ENCODE data around the gene TNF. TPM values are rescaled to one million over a fixed set of nuclear protein-coding genes. Genes with fewer than 3 reads are reported as not detected.

TNF gene
- polyA plus RNA-seq, 1 donor (not counting 4 experiments of a cell fraction or from before 2014, with no cell fraction given): 2.3 TPM

- Histone ChIP-seq H3K9ac (ENCODE audit: control insufficient read depth, extremely low read depth, insufficient read depth, low read length) (no peak overlapping the region), H3K36me3 (ENCODE audit: control insufficient read depth in 2 of 2, extremely low read depth in 1 of 2, insufficient read depth in 2 of 2, low read length in 2 of 2) (no peaks in the 10 kb centered on the region), H3K4me3 (ENCODE audit: control insufficient read depth in 2 of 3, extremely low read depth in 1 of 3, insufficient read depth in 2 of 3, low read depth in 1 of 3, low read length in 3 of 3) (no peak overlapping the region), H3K9me3 (ENCODE audit: control insufficient read depth, low read depth, low read length) (no peaks in the 10 kb centered on the region), H3K4me2 (ENCODE audit: control insufficient read depth, extremely low read depth, insufficient read depth, low read depth, low read length) (no peak overlapping the region), H3K79me2 (ENCODE audit: control insufficient read depth, insufficient read depth, low read length) (no peaks in the 10 kb centered on the region), H2AFZ (ENCODE audit: control insufficient read depth, low read length) (no peak overlapping the region), H3K27me3 (ENCODE audit: control insufficient read depth, extremely low read depth, insufficient read depth, low read length) (no peaks in the 10 kb centered on the region), H4K20me1 (ENCODE audit: control insufficient read depth, extremely low read depth, insufficient read depth, low read length) (no peaks in the 10 kb centered on the region), H3K27ac (ENCODE audit: control insufficient read depth, insufficient read depth, low read length) (no peak overlapping the region), H3K9me1 (ENCODE audit: control insufficient read depth, extremely low read depth, insufficient read depth, low read length) (no peaks in the 10 kb centered on the region), H3K4me1 (ENCODE audit: control insufficient read depth, extremely low read depth, insufficient read depth, low read length) (no peaks in the 10 kb centered on the region)
- DNase-seq (ENCODE audit: low read depth, low spot score) (no peak), FAIRE-seq (no peak)
- TF ChIP-seq CTCF (optimal IDR thresholded peaks at IDR 0.05 in 1 of 3, IDR thresholded peaks at IDR 0.05 in 1 of 3, conservative IDR thresholded peaks at IDR 0.05 in 1 of 3; ENCODE audit: extremely low read depth in 1 of 3, insufficient read depth in 2 of 3, low read length in 3 of 3) (no peak), EZH2 (IDR thresholded peaks at IDR 0.05; ENCODE audit: low read length) (no peak)
- dilution Hi-C loops (cut with MboI; ENCODE audit: extremely low pct_ligation_motif_present, low sequenced_read_pairs): no loop called here
These were observed 34.4 kb downstream of the TNF start for GRCh38 chr6:31609519-31610406.

GRCh38 chr6:31610968-31611367, 35.6 kb downstream of the TNF start:
- dilution Hi-C loops (cut with MboI; ENCODE audit: extremely low pct_ligation_motif_present, low sequenced_read_pairs): no loop called here
- Histone ChIP-seq H3K27ac (ENCODE audit: control insufficient read depth, insufficient read depth, low read length) (no peak overlapping the region), H3K36me3 (ENCODE audit: control insufficient read depth in 2 of 2, extremely low read depth in 1 of 2, insufficient read depth in 2 of 2, low read length in 2 of 2) (no peaks in the 10 kb centered on the region), H4K20me1 (ENCODE audit: control insufficient read depth, extremely low read depth, insufficient read depth, low read length) (no peaks in the 10 kb centered on the region), H3K9me1 (ENCODE audit: control insufficient read depth, extremely low read depth, insufficient read depth, low read length) (no peaks in the 10 kb centered on the region), H3K4me1 (ENCODE audit: control insufficient read depth, extremely low read depth, insufficient read depth, low read length) (no peaks in the 10 kb centered on the region), H3K9ac (ENCODE audit: control insufficient read depth, extremely low read depth, insufficient read depth, low read length) (no peak overlapping the region), H3K79me2 (ENCODE audit: control insufficient read depth, insufficient read depth, low read length) (no peaks in the 10 kb centered on the region), H3K4me3 (ENCODE audit: control insufficient read depth in 2 of 3, extremely low read depth in 1 of 3, insufficient read depth in 2 of 3, low read depth in 1 of 3, low read length in 3 of 3) (no peak overlapping the region), H3K4me2 (ENCODE audit: control insufficient read depth, extremely low read depth, insufficient read depth, low read depth, low read length) (no peak overlapping the region), H2AFZ (ENCODE audit: control insufficient read depth, low read length) (no peak overlapping the region), H3K27me3 (ENCODE audit: control insufficient read depth, extremely low read depth, insufficient read depth, low read length) (no peaks in the 10 kb centered on the region), H3K9me3 (ENCODE audit: control insufficient read depth, low read depth, low read length) (no peaks in the 10 kb centered on the region)
- TF ChIP-seq EZH2 (IDR thresholded peaks at IDR 0.05; ENCODE audit: low read length) (no peak), CTCF (optimal IDR thresholded peaks at IDR 0.05 in 1 of 3, IDR thresholded peaks at IDR 0.05 in 1 of 3, conservative IDR thresholded peaks at IDR 0.05 in 1 of 3; ENCODE audit: extremely low read depth in 1 of 3, insufficient read depth in 2 of 3, low read length in 3 of 3) (no peak)
- DNase-seq (ENCODE audit: low read depth, low spot score): no peak
- no peak for FAIRE-seq
